ENCODE data around the gene PAOX.

The PAOX gene

DNA sequence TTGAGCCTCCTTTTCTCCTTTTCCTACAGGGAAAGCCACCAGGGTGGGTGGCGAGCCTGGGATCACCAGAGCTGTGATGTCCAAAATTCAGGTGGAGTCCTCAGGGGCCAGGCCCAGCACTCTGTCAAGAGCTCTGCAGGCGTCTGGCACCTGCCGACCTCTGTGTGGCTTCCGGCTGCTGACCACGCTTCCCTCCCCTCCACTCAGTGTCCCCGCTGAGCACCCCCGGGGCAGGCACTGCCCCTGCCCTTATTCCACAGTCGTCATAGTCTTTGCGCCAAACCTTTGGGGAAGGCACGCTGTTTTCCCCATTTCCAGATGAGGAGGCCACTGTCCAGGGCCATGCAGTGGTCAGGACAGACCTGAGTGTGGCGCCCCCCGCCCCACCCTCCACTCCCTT, 22.4 kb downstream of the PAOX start:
- DNase-seq (ENCODE audit: low read depth in 2 of 2): no peak
- H3K4me3 ChIP-seq (replicated peaks in 1 of 2; ENCODE audit: low read depth in 2 of 2, low read length in 2 of 2): no peak overlapping the region
- TF ChIP-seq, protein P1, sequence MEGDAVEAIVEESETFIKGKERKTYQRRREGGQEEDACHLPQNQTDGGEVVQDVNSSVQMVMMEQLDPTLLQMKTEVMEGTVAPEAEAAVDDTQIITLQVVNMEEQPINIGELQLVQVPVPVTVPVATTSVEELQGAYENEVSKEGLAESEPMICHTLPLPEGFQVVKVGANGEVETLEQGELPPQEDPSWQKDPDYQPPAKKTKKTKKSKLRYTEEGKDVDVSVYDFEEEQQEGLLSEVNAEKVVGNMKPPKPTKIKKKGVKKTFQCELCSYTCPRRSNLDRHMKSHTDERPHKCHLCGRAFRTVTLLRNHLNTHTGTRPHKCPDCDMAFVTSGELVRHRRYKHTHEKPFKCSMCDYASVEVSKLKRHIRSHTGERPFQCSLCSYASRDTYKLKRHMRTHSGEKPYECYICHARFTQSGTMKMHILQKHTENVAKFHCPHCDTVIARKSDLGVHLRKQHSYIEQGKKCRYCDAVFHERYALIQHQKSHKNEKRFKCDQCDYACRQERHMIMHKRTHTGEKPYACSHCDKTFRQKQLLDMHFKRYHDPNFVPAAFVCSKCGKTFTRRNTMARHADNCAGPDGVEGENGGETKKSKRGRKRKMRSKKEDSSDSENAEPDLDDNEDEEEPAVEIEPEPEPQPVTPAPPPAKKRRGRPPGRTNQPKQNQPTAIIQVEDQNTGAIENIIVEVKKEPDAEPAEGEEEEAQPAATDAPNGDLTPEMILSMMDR (IDR thresholded peaks at IDR 0.05; ENCODE audit: low read depth, low read length): no peak

DNA sequence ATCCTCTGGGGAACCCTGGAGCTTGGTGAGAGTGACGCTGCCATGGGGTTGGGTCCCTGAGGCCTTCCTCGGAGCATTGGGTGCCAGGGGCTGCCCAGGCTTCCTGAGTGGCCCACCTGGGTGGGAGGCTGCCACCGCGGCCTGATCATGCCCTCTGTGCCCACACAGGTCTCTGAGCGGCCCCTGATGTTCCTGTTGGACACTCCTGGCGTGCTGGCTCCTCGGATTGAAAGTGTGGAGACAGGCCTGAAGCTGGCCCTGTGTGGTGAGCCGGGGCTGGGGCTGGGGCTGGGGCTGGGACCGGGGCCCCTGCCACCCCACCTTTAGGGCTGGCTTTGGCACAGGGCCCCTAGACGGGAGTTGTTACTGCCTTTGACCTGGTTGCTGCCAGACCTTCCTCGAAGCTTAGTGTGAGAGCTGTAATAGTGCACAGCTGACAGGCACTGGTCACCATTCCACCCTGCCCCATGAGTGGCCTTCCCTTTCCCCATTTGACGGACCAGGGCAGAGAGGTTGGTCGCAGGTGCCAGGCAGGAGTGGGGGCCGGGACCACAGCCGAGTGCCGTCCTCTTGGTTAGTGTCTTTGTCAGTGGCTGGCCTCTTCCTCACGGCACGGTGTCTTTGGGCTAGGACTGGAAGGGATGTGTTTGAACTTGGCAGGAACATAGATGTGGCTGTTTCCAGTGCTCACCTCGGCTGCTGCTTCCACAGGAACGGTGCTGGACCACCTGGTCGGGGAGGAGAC, 23.1 kb downstream of the PAOX start:
- TF ChIP-seq, protein P1 (IDR thresholded peaks at IDR 0.05; ENCODE audit: low read depth, low read length): no peak
- DNase-seq (ENCODE audit: low read depth in 2 of 2): no peak
- no peak overlapping the region for H3K4me3 ChIP-seq (replicated peaks in 1 of 2; ENCODE audit: low read depth in 2 of 2, low read length in 2 of 2)

DNA sequence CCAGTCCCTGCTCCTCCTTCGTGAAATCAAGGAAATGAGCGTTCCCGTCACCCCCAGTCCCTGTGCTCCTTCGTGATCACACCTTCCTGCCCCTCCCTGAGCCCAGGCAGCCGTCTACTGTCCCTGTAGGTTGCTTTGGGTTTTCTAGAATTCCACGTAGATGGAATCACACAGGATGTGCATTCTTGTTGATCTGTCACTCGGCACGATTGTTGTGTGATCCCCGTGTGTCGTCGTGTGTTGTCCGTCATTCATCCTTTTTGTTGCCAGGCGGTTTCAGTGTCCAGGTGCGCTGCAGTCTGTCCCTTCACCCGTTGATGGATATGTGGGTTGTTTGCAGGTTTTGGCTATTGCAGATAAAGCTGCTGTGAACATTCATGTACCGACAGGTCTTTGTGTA, 24.3 kb downstream of the PAOX start:
- DNase-seq (ENCODE audit: low read depth in 2 of 2): no peak
- TF ChIP-seq, protein P1 (IDR thresholded peaks at IDR 0.05; ENCODE audit: low read depth, low read length): no peak
- H3K4me3 ChIP-seq (replicated peaks in 1 of 2; ENCODE audit: low read depth in 2 of 2, low read length in 2 of 2): no peak overlapping the region

DNA sequence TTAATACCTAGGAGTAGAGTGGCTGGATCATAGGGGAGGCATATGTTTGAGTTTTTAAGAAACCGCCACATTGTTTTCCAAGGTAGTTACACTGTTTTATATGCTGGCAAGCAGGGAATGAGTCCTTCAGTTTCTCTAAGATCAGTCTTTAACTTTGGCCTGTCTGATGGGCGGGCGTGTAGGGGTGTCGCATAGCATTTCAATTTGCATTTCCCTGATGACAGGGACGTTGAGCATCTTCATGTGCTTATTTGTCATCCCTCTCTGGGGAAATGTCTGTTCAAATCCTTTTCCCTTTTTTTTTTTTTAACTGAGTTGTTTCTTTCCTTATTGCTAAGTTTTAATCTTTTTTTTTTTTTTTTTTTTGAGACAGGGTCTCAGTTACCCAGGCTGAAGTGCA, 24.7 kb downstream of the PAOX start:
- DNase-seq (ENCODE audit: low read depth in 2 of 2): no peak
- H3K4me3 ChIP-seq (replicated peaks in 1 of 2; ENCODE audit: low read depth in 2 of 2, low read length in 2 of 2): no peak overlapping the region
- TF ChIP-seq, protein P1 (IDR thresholded peaks at IDR 0.05; ENCODE audit: low read depth, low read length): no peak

DNA sequence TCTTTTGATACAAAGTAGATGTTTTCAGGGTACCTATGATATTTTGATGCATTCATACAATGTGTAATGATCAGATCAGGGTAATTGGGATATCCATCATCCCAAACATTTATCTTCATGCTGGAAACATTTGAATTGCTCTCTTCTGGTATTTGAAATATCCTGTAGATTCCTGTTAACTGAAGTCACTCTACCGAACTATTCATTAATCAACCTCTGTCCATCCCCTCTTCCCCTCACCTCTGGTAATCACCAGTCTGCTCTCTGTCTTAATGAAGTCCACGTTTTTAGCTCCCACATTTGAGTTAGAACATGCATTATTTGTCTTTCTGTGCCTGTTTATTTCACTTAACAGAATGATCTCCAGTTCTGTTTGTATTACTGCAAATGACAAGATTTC, 26.2 kb downstream of the PAOX start:
- TF ChIP-seq, protein P1 (IDR thresholded peaks at IDR 0.05; ENCODE audit: low read depth, low read length): no peak
- H3K4me3 ChIP-seq (replicated peaks in 1 of 2; ENCODE audit: low read depth in 2 of 2, low read length in 2 of 2): no peak overlapping the region
- DNase-seq (ENCODE audit: low read depth in 2 of 2): no peak

DNA sequence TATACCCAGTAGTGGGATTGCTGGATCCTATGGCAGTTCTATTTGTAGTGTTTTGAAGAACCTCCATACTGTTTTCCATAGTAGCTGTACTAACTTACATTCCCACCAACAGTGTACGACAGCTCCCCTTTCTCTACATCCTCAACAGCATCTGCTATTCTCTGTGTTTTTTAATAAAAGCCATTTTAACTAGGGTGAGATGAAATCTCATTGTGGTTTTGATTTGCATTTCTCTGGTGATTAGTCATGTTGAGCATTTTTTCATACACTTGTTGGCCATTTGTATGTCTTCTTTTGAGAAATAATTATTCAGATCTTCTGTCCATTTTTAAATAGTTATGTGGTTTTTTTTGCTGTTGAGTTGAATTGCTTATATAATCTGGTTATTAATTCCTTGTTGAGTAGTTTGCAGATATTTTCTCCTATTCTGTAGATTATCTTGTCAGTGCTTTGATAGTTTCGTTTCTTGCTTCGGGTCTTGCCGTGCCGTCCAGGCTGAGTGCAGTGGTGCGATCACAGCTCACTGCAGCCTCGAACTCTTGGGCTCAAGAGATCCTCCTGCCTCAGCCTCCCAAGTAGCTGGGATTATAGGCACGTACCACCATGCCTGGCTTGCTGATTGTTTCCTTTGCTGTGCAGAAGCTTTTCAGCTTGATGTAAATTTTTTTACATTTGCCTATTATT, 26.9 kb downstream of the PAOX start:
- peak in 1 of 2 donors; percentile 21 for DNase-seq (ENCODE audit: low read depth in 2 of 2)
- no peak overlapping the region for H3K4me3 ChIP-seq (replicated peaks in 1 of 2; ENCODE audit: low read depth in 2 of 2, low read length in 2 of 2)
- TF ChIP-seq, protein P1 (IDR thresholded peaks at IDR 0.05; ENCODE audit: low read depth, low read length): no peak

Data from cardiac fibroblast (primary cell).